ENCODE data around the gene TREX2. TPM values are rescaled to one million over a fixed set of nuclear protein-coding genes. Genes with fewer than 3 reads are reported as not detected.

TREX2 gene
- total RNA-seq, 1 donor from 2014 or later = 0.80 TPM

DNA sequence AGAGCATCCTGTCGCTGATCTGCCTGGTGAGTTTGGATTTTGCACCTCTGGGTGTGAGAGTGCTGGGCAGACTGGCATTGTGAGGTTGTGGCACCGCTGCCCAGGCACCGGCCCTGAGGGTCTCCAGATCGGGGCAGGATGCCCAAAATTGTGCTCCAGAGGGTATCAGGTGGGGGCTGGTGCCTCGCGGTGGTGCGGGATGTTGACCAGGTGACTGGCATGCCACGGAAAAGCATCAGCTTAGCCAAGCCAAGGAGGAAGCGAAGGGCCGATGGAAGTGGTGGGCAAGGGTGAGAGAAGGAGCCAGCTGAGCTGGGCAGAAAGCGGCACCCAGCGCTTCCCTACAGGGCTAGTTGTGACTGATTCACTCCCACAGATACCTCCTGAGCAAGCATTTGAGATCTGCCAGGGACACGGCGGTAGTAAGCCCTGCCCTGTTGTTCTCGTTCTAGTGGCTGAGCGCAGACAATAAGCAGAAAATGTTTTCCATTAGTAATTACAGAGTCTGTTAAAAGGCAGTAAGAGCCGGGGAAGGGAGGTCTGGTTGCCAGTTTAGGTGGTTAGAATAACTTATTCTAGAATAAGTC, 33.8 kb downstream of the TREX2 start:
- peaks cover 8% of the 10 kb centered on the region for H3K27me3 Mint-ChIP-seq (ENCODE audit: low read depth)
- H3K9me3 Mint-ChIP-seq (ENCODE audit: low read depth) = peaks cover 11% of the 10 kb centered on the region
- no peak overlapping the region for H3K27ac Mint-ChIP-seq (ENCODE audit: unreplicated experiment)
- peak overlapping the region; percentile 53 for H3K4me3 Mint-ChIP-seq (ENCODE audit: unreplicated experiment)
- H3K4me1 Mint-ChIP-seq (ENCODE audit: low read depth) = peaks cover 3% of the 10 kb centered on the region
- DNase-seq (ENCODE audit: low spot score) = peak; percentile 86
- H3K36me3 Mint-ChIP-seq (ENCODE audit: low read depth) = no peaks in the 10 kb centered on the region
- TF ChIP-seq, protein P1, sequence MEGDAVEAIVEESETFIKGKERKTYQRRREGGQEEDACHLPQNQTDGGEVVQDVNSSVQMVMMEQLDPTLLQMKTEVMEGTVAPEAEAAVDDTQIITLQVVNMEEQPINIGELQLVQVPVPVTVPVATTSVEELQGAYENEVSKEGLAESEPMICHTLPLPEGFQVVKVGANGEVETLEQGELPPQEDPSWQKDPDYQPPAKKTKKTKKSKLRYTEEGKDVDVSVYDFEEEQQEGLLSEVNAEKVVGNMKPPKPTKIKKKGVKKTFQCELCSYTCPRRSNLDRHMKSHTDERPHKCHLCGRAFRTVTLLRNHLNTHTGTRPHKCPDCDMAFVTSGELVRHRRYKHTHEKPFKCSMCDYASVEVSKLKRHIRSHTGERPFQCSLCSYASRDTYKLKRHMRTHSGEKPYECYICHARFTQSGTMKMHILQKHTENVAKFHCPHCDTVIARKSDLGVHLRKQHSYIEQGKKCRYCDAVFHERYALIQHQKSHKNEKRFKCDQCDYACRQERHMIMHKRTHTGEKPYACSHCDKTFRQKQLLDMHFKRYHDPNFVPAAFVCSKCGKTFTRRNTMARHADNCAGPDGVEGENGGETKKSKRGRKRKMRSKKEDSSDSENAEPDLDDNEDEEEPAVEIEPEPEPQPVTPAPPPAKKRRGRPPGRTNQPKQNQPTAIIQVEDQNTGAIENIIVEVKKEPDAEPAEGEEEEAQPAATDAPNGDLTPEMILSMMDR (IDR thresholded peaks at IDR 0.05) = no peak

DNA sequence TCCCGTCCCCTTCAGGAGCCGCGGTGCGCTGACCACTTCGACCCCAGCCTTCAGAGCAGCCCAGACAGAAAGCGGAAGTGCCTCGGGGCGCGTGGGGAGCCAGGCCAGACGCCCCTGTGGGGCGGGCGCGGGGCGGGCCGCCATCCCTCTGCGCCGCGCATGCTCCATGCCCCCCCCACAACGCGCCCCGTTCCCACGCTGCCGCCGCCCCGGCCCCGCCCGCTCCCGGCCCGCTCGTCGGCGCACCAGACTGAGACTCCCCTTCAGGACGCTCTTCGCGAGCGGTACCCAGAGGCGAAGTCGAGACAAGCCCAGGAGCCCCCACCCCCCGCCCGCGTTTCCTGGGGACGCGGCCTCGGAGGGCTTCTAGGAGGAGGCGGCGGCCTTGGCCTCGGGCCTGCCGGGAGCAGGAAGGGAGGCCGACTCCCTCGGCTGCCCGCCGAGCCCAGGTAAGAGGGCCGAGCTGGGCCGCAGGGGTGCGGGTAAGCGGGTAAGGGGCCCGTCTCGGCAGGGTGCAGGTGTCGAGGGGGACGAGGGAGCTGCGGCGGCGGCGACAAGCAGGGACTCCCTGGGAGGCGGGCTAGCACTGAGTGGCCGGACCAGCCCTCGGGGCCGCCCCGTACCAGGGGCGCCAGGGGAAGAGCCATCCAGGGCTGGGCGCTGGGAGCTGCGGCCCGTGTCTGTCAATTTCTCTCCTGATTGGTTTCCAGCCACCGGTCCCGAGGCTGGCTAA, 34.4 kb downstream of the TREX2 start, which contains the start of gene ZFP92:
Gene ZFP92, plus strand, starts transcription at position 218 of the 733 bp plus-strand sequence. CDS start 6,851 bp downstream, outside the sequence.
- Mint-ChIP-seq H3K9me3 (ENCODE audit: low read depth) (peaks cover 8% of the 10 kb centered on the region), H3K27me3 (ENCODE audit: low read depth) (peaks cover 8% of the 10 kb centered on the region), H3K36me3 (ENCODE audit: low read depth) (no peaks in the 10 kb centered on the region), H3K4me1 (ENCODE audit: low read depth) (peaks cover 3% of the 10 kb centered on the region), H3K27ac (ENCODE audit: unreplicated experiment) (no peak within 1 kb of the TSS), H3K4me3 (ENCODE audit: unreplicated experiment) (peak within 1 kb of the TSS; percentile 56)
- DNase-seq (ENCODE audit: low spot score) = peak; percentile 88
- TF ChIP-seq, protein P1 (IDR thresholded peaks at IDR 0.05) = no peak

DNA sequence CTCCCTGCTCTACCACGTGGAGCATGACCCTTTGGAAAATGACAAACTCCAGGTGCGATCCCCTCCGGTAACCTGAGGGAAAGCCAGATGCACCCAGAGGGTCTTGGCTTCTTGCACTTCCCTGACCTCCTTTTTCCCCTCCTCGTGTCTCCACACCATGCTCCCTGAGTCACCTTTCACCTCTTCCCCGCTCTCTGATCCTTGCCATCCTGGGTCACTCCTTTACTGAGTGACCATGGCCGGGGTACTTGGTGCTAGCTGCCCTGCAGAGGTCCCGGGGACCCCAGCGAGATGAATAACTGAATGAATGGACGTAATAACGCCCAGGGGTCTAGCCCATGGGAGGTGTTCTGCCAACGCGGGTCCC, 35.0 kb downstream of the TREX2 start:
- peaks cover 8% of the 10 kb centered on the region for H3K27me3 Mint-ChIP-seq (ENCODE audit: low read depth)
- no peak overlapping the region for H3K27ac Mint-ChIP-seq (ENCODE audit: unreplicated experiment)
- no peak for DNase-seq (ENCODE audit: low spot score)
- peaks cover 3% of the 10 kb centered on the region for H3K4me1 Mint-ChIP-seq (ENCODE audit: low read depth)
- peaks cover 6% of the 10 kb centered on the region for H3K9me3 Mint-ChIP-seq (ENCODE audit: low read depth)
- H3K4me3 Mint-ChIP-seq (ENCODE audit: unreplicated experiment) = peak overlapping the region; percentile 56
- H3K36me3 Mint-ChIP-seq (ENCODE audit: low read depth) = no peaks in the 10 kb centered on the region
- TF ChIP-seq, protein P1 (IDR thresholded peaks at IDR 0.05) = no peak

DNA sequence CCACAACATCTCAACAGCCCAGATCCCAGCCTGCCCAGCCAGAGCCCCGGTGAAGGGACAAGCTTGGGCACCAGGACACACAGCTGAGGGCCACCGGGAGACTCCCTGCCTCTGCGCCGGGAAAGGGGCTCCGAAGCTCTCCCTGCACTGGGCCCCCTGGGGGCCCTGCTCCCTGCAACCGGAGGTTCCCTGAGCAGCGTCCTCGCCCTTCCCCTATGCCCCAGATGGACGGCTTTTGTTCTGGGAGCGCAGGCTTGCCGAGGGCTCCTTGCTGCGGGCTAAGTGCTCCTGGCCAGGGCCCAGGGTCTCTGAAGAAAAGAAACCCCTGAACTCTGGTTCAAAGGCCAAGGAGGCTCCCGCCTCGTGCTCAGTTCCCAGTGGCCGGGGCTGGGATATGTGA, 35.5 kb downstream of the TREX2 start:
- H3K4me3 Mint-ChIP-seq (ENCODE audit: unreplicated experiment) = no peak overlapping the region
- peaks cover 3% of the 10 kb centered on the region for H3K4me1 Mint-ChIP-seq (ENCODE audit: low read depth)
- TF ChIP-seq, protein P1 (IDR thresholded peaks at IDR 0.05) = no peak
- H3K36me3 Mint-ChIP-seq (ENCODE audit: low read depth) = no peaks in the 10 kb centered on the region
- peaks cover 5% of the 10 kb centered on the region for H3K27me3 Mint-ChIP-seq (ENCODE audit: low read depth)
- H3K9me3 Mint-ChIP-seq (ENCODE audit: low read depth) = peaks cover 2% of the 10 kb centered on the region
- no peak overlapping the region for H3K27ac Mint-ChIP-seq (ENCODE audit: unreplicated experiment)
- peak; percentile 72 for DNase-seq (ENCODE audit: low spot score)

- Mint-ChIP-seq H3K9me3 (ENCODE audit: low read depth) (peaks cover 2% of the 10 kb centered on the region), H3K4me3 (ENCODE audit: unreplicated experiment) (no peak overlapping the region), H3K36me3 (ENCODE audit: low read depth) (no peaks in the 10 kb centered on the region), H3K4me1 (ENCODE audit: low read depth) (peaks cover 3% of the 10 kb centered on the region), H3K27me3 (ENCODE audit: low read depth) (peaks cover 9% of the 10 kb centered on the region), H3K27ac (ENCODE audit: unreplicated experiment) (no peak overlapping the region)
- TF ChIP-seq, protein P1 (IDR thresholded peaks at IDR 0.05) = no peak
- peak; percentile 77 for DNase-seq (ENCODE audit: low spot score)
Observed at GRCh38 chrX:153409414-153410101, 36.3 kb downstream of the TREX2 start.
